Lung (tissue), 12 donors: ENCODE results near the gene CA10. TPM values are rescaled to one million over a fixed set of nuclear protein-coding genes. Genes with fewer than 3 reads are reported as not detected.

Source experiments
- ATAC-seq: fragments of 200-7000 bp; cut with Tn5 transposase; one replicate; pipeline ENCODE4 v1.9.1; 2020; ENCODE audit warnings: moderate number of reproducible peaks; ENCODE audit not compliant: insufficient read depth, low FRiP score
- DNase-seq, 3 donors: peaks; one replicate each; pipeline ENCODE4 v3.0.0-alpha.2; 2013 to 2017
- H3K27ac ChIP-seq, 2 donors: one replicate each; pipeline ENCODE4 v1.5.1; 2013; ENCODE audit warnings: mild to moderate bottlenecking in 2 of 2, moderate library complexity in 2 of 2, control low read depth in 1 of 2, inconsistent platforms in 1 of 2, low read depth in 1 of 2, low read length in 1 of 2
- H3K27me3 ChIP-seq, 3 donors: one replicate each; pipeline ENCODE4 v1.5.1; 2013; ENCODE audit warnings: low read length in 2 of 3; ENCODE audit not compliant: control insufficient read depth in 3 of 3, insufficient read depth in 3 of 3
- H3K36me3 ChIP-seq, 4 donors: one replicate each; pipeline ENCODE4 v1.5.1; 2013; ENCODE audit warnings: low read length in 4 of 4, mild to moderate bottlenecking in 1 of 4, moderate library complexity in 1 of 4; ENCODE audit not compliant: control insufficient read depth in 4 of 4, insufficient read depth in 4 of 4
- H3K4me1 ChIP-seq, 5 donors: one replicate each; pipeline ENCODE4 v1.5.1; 2013; ENCODE audit warnings: low read length in 5 of 5, mild to moderate bottlenecking in 2 of 5, moderate library complexity in 1 of 5; ENCODE audit not compliant: control insufficient read depth in 5 of 5, insufficient read depth in 5 of 5
- H3K4me3 ChIP-seq: one replicate; pipeline ENCODE4 v1.5.1; 2013; ENCODE audit warnings: mild to moderate bottlenecking, control low read depth, moderate library complexity
- H3K9ac ChIP-seq, 2 donors: one replicate each; pipeline ENCODE4 v1.5.1; 2013; ENCODE audit warnings: low read length in 2 of 2, control low read depth in 1 of 2; ENCODE audit not compliant: insufficient read depth in 1 of 2
- H3K9me3 ChIP-seq, 4 donors: one replicate each; pipeline ENCODE4 v1.5.1; 2013; ENCODE audit warnings: low read length in 3 of 4, mild to moderate bottlenecking in 1 of 4, moderate library complexity in 1 of 4; ENCODE audit not compliant: control insufficient read depth in 4 of 4, insufficient read depth in 3 of 4
- CTCF ChIP-seq: IDR thresholded peaks from 2 replicates; pipeline ENCODE4 v1.5.1; 2012; ENCODE audit warnings: mild to moderate bottlenecking; ENCODE audit errors: control extremely low read depth, extremely low read depth
- WGBS, 2 donors: extraction: QIAGEN DNeasy Blood & Tissue Kit; methylation state at CpG; one replicate each; pipeline ENCODE4 v1.1.7; 2013; 5-methylcytosine and 5-hydroxymethylcytosine counted together
- polyA plus RNA-seq, 2 donors: library from polyadenylated mRNA; stranded (reverse); fragments of 200-250 nt; gene quantifications; one replicate each; pipeline ENCODE4 v1.2.1, GENCODE V29; 2013
- total RNA-seq, 2 donors: library from RNA; depleted of rRNA in 1 of 2; stranded (reverse); fragments of >200 nt in 1 of 2; gene quantifications; one replicate each; pipeline ENCODE4 v1.2.1, GENCODE V29; 2014 to 2021
- donor health status: control.
- donor health status: control.
- donor health status: Bipolar disorder and iron deficiency.
- donor health status: healthy.
- donor health status: DM: yes; HTN: yes; CAD: no.

Gene CA10
- total and polyA plus RNA-seq, 4 donors: 0.04 to 0.17 TPM; not detected in 2

- ATAC-seq (no peak), DNase-seq (peak in 1 of 3 donors; percentile 8)
- WGBS, 2 donors: 63 to 79% methylated on average over 8 of the region's 8 CpGs
- Histone ChIP-seq H3K27me3 (no peaks in the 10 kb centered on the region), H3K4me1 (no peaks in the 10 kb centered on the region), H3K36me3 (no peaks in the 10 kb centered on the region), H3K9me3 (no peaks in the 10 kb centered on the region), H3K9ac (no peak overlapping the region), H3K27ac (no peak overlapping the region), H3K4me3 (no peak overlapping the region)
- no peak for TF ChIP-seq CTCF
Observed at GRCh38 chr17:51765282-51766135, 393.0 kb downstream of the CA10 start.

- Histone ChIP-seq H3K9ac (no peak overlapping the region), H3K9me3 (no peaks in the 10 kb centered on the region), H3K4me1 (no peaks in the 10 kb centered on the region), H3K36me3 (no peaks in the 10 kb centered on the region), H3K27ac (no peak overlapping the region), H3K27me3 (no peaks in the 10 kb centered on the region), H3K4me3 (no peak overlapping the region)
- TF ChIP-seq CTCF: peak; percentile 35
- DNase-seq (peak; percentile 64 to 83 (median 71)), ATAC-seq (peak; percentile 90)
- 4 to 11% methylated on average over 4 of the region's 4 CpGs for WGBS, 2 donors
Observed at GRCh38 chr17:51764387-51764971, 394.0 kb downstream of the CA10 start.

GRCh38 chr17:51763058-51763457, 395.5 kb downstream of the CA10 start:
- Histone ChIP-seq H3K27ac (no peak overlapping the region), H3K27me3 (no peaks in the 10 kb centered on the region), H3K36me3 (no peaks in the 10 kb centered on the region), H3K4me3 (no peak overlapping the region), H3K4me1 (no peaks in the 10 kb centered on the region), H3K9ac (no peak overlapping the region), H3K9me3 (no peaks in the 10 kb centered on the region)
- ATAC-seq (no peak), DNase-seq (no peak)
- 56 to 65% methylated on average over 3 of the region's 3 CpGs for WGBS, 2 donors
- no peak for TF ChIP-seq CTCF
